Stimulated activated CD4-positive, alpha-beta T cell treated with anti-CD3 and anti-CD28 coated beads, Interleukin-2, amount 100 ng/mL, for 4 hours (primary cell): ENCODE results near the gene MTFR1L.

ENCODE experiments used
- DNase-seq: peaks from one replicate; pipeline ENCODE4 v3.0.0-alpha.2; 2020; ENCODE audit warnings: low read depth

The MTFR1L gene

GRCh38 chr1:25819491-25820246, at the start of gene MTFR1L:
TSS of gene MTFR1L (plus strand) at chr1:25819954. CDS start at chr1:25823105, 3,151 bp downstream.
- DNase-seq = peak; percentile 90

GRCh38 chr1:25770541-25771220, 49.1 kb upstream of the MTFR1L start:
- DNase-seq = peak; percentile 20

- DNase-seq = no peak
These were observed 48.3 kb upstream of the MTFR1L start for GRCh38 chr1:25771221-25772114.

GRCh38 chr1:25772164-25772563, 47.6 kb upstream of the MTFR1L start:
- DNase-seq = no peak

GRCh38 chr1:25772692-25773245, 47.0 kb upstream of the MTFR1L start:
- no peak for DNase-seq

- no peak for DNase-seq
These were observed 46.2 kb upstream of the MTFR1L start for GRCh38 chr1:25773441-25774125.

GRCh38 chr1:25774206-25774803, 45.4 kb upstream of the MTFR1L start:
- no peak for DNase-seq

GRCh38 chr1:25774921-25775771, 44.6 kb upstream of the MTFR1L start:
- DNase-seq = peak; percentile 89

- DNase-seq = no peak
These were observed 40.4 kb upstream of the MTFR1L start for GRCh38 chr1:25779388-25779787.

GRCh38 chr1:25779894-25780293, 39.9 kb upstream of the MTFR1L start:
- DNase-seq = no peak

GRCh38 chr1:25780318-25781129, 39.2 kb upstream of the MTFR1L start:
- no peak for DNase-seq

GRCh38 chr1:25781130-25781433, 38.7 kb upstream of the MTFR1L start:
- DNase-seq = no peak

- no peak for DNase-seq
These were observed 37.0 kb upstream of the MTFR1L start for GRCh38 chr1:25782608-25783201.

GRCh38 chr1:25784575-25785051, 35.1 kb upstream of the MTFR1L start:
- no peak for DNase-seq

- no peak for DNase-seq
These were observed 34.3 kb upstream of the MTFR1L start for GRCh38 chr1:25785333-25786067.

- DNase-seq = no peak
These were observed 32.6 kb upstream of the MTFR1L start for GRCh38 chr1:25786887-25787759.

GRCh38 chr1:25787760-25788166, 32.0 kb upstream of the MTFR1L start:
- no peak for DNase-seq
